ENCODE measurements around the gene HPSE2.

The HPSE2 gene

DNA sequence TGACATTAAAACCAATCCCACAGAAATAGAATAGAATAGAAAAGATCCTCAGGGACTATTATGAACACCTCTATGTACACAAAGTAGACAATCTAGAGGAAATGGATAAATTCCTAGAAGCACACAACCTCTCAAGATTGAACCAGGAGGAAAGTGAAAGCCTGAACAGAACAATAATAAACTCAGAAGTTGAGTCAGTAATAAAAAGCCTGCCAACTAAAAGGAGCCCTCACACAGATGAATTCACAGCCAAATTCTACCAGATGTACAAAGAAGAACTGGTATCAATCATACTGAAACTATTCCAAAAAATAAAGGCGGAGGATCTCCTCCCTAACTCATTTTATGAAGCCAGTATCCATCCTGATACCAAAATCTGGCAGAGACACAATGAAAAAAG is 568.6 kb downstream of the HPSE2 start:
- DNase-seq: no peak

DNA sequence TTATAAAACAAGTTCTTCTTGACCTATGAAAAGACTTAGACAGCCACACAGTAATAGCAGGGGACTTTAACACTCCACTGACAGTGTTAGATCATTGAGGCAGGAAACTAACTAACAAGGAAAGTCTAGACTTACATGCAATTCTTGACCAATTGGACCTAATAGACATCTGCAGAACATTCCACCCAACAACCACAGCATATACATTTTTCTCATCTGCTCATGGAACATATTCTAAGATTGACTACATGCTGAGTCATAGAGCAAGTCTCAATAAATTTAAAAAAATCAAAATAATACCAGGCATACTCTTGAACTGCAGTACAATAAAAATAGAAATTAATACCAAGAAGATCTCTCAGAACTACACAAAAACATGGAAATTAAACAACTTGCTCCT is 569.4 kb downstream of the HPSE2 start:
- DNase-seq: no peak

DNA sequence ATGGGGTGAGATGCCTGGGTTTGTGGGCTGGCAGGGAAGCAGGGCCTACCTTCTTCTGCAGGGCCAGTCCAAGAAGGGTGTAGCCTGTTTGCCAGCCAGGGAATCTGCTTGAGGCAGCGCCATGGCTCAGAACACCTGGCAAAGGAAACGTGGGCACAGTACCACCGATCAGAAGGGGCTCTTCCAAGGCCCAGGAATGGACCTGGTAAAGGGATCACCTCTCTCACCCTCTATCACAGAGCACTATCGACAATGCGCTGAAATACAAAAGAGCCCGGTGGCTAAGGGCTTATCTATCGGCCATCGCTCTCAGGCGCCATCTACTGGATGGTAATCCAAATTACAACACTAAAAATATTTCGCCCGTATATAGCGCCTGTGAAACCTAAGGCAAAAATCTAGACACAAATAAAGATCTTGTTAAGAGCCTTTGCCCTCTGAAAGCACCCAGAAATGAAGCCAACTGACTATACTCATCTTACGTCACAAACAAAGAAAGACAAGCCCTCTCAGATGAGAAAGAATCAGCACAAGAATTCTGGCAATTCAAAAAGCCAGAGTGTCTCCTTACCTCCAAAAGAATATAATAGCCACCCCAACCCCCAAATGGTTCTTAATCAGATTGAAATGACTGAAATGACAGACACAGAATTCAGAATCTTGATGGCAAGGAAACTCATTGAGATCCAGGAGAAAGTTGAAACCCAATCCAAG is 571.2 kb downstream of the HPSE2 start:
- peak in 4 of 5 donors; percentile 3 to 38 (median 10) for DNase-seq

DNA sequence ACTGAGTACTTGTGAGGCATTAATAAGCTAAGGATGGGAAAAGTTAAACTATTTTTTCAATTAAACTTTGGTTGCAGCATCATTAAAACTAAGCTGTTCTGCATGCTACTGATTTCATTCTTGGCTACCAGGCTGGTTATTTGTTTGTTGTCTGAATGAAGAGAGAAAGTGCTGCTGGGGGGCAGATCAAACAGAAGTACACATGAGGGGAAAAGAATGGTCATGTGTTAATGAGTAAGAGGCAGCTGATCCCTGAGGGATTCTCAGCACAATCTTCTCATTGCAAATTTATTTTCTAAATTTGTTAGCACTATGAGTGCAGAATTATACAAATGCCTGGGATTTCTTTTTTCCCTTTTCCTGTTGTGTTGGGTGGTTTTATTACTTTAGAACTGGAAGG is 575.7 kb downstream of the HPSE2 start:
- no peak for DNase-seq

DNA sequence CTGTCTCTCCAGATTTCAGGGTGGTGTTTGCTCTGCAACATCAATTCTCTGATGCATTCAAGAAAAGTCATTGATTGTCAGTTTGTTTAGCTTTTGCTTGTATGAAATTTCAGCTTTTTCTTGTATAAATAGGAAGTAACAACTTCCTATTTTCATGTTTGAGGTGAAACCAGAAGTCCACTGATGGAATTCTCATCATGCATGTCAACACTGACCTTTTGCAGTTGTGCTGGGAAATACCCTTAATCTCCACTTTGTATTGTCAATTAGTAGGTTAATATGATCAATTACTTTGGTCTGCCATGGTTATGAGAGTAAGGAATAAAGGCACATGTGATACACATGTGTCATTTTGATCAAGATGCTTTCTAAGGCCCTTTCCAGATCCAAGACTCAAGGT is 580.2 kb downstream of the HPSE2 start:
- DNase-seq: no peak

DNA sequence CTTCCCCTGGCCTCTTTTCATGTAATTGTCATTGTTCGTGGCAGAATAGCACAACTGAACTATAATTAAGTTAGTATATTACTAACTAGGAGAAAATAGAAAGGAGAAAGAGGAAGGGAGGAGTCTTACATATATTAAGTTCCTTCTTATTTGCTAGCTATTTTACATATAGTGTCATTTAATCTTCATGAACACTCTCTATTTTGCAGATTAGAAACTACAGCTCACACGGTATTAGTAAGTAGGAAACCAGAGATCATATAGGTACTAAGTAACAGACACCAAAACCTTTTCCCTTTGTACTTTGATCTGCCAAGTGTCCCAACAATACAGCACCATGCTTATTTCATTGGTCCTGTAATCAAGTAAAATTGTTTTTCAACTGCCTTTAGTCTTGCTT is 586.5 kb downstream of the HPSE2 start:
- no peak for DNase-seq

DNA sequence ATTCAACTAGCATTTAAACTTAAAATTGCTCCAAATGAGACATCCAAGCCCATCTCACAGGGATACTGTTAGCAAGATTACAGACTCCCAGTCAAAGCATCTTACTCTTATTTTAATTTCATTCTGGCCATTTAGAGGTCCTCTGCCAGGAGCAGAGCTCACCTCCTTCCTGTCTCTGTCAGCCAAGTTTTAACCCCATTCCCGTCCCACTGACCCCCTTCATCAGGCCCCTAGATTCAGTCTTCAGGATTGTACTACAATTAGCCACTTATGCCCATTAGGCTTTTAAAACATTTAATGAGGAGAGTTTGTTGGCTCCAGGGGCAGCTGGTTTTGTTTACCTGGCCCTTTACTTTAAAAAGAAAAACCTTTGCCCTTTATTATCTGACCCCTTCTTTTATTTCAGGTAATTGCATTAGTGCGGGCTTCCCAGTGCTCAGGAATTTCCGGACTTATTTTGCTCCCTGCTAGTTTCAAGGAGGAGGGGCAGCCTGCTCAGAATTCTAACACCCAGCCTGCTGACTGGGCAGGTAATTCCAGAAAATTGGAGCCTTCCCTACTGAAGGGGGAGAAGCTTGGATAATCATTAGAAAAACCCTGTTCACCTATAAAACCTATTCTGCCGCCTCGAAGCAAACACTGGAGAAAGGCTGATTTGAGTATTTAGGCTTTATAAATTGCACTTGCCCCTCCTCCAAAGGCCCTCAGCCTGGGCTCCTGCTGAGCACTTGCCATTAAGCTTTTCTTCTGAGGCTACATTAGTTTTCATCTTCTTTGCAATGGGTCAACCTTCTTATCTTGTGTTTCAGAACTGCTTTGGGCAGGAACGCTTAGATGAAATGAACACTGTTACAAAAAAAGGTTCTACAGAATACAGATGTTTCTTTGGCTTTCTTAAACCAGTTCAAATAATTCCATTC is 588.4 kb downstream of the HPSE2 start:
- no peak for DNase-seq

DNA sequence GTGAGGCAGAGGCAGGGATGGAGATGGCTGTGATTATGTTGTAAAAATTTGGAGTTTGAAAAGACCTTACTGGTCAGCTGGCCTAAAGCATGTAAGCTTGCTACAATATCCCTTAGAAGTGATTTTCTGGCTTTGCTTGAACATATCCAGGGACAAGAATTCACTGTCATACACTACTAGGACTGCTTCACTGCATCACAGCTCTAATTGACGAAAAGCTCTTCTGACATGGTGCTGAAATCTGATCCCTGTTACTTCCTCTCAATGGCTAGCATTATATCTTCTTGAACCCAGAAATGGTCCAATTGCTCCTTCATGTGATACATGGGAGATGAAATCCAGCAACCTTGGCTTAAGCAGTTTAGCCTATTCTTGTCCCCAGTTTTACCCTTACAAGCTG is 591.2 kb downstream of the HPSE2 start:
- DNase-seq: no peak

DNA sequence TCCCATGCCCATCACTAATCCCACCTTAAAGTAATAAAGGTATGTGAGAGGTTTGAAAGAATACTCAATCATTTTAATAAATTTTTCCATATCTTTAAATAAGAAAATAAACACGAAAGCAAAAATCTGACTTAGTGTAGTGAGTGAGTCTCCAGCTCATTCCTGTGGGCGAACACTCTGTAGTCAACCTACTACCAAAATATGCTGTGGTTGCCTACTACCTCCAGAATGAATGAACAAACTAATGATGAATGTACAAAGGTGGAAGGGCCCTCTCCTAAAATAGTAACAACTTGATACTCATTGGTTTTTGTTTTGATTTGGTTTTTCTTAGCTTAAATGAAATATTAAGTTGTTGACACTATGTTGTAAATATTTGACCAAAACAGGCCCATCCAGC is 593.4 kb downstream of the HPSE2 start:
- DNase-seq: no peak

DNA sequence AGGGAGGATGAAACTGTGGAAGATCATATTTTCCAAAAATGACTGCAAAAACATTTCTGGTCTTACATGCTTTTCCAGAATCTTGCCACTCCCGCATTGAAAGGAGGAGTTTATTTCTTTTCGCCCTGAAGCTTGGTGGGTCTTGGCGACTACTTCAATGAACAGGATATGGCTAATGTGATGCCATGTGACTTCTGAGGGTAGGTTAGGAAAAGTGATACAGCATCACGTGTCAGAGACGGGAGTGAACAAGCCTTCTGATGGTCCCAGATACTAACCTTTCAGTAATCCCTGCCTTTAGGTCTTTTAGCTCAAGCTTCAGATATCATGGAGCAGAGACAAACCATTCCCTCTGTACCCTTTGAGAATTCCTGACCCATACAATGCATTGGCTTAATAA is 596.7 kb downstream of the HPSE2 start:
- DNase-seq: no peak

DNA sequence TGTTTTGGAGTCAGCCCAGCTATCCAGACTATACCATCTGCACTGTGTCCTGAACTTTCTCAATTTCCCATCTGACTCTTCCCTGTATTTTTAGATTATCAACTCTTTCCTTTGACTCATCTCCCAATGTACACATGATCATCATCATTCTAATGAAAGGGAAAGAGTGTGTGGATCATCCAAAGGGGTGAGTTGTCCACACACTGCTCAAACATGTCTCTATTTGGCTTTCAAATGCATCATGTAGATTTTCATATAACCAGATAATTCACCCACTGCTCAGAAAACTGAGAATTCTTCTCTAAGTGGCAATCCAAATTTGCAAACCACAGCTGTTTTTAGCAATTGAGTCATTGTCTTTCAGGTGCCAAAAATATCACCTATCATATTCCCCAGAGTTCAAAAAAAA is 598.7 kb downstream of the HPSE2 start:
- no peak for DNase-seq

DNA sequence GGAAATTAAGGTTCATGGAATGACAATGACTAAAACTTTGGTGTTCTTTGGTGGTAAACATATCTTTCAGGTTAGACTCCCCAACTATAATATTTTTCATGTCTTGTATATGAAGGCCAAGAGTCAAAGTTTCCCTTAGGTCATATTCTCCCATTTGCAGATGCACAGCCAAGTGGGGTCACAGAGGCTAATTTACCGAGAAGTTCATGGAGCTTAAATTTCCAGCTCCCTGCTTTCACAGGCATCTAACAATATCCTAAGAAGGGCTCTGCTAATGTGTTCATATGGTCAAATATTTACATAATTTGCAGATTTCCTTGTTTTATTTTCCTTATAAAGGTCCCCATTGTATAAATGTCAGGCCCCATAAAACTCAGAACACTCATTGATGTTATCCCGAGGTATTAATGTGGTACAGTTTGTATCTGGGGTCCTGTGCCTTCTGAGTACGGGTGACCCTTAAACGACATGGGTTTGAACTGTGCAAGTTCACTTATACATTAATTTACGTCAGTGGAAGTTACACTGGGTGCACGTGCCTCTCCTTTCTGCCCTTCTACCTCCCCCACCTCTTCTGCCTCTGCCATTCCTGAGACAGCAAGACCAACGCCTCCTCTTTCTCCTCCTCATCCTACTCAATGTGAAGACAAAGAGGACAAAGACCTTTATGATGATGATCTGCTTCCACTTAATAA is 603.0 kb downstream of the HPSE2 start:
- no peak for DNase-seq

DNA sequence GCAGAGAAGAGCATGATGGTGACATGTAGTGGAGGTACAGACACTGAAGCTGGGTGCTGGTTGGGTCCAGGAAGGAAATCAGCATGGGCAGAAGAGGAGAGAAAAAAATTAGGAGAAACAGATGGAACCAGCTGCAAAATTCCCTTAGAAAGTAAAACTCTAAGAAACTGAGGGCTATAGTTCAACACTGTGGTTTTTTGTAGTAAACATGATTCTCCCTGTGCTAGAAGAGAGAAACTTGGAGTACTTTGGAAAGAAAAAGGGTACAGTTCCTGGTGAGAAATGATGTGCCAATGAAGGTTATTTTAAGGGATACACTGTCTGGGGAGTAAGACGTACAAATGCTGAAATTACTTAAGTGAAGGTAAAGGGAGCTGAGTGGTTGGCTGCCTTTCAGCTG is 607.4 kb downstream of the HPSE2 start:
- DNase-seq: no peak

DNA sequence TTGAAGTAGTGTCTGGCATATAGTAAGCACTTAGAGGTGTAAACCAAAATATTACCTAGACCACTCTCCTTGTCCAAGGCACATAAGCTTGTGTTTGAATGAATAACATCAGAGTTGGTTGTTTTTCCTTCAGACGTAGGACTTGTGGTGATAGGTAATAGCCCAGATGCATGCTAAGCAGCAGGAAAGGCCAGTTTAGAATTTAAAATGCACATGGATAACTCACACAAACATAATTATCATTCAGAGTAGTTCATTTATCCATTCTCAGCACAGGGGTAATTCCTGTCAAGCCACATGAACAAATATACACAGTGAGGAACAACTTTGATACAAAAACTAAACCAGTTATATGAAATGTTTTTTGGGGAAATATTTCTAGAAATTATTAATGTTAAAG is 607.9 kb downstream of the HPSE2 start:
- no peak for DNase-seq

DNA sequence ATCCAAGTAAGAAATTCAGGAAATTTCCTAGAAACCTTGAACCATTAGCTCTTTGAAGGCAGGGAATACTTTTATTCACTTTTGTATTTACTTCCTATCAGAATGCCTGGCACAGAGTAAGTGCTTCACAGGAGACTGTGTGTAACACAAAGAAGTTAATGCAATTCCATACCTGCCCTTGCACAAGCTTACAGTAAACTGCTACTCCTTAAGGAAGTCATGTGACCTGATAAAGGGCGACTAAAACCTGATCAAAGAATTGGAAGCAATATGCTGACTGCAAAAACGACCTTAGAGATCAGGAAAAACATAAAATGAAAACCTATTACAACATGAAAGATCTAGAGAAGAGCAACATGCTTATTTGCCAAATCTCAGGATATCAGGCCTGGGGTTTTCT is 610.7 kb downstream of the HPSE2 start:
- DNase-seq: no peak

DNA sequence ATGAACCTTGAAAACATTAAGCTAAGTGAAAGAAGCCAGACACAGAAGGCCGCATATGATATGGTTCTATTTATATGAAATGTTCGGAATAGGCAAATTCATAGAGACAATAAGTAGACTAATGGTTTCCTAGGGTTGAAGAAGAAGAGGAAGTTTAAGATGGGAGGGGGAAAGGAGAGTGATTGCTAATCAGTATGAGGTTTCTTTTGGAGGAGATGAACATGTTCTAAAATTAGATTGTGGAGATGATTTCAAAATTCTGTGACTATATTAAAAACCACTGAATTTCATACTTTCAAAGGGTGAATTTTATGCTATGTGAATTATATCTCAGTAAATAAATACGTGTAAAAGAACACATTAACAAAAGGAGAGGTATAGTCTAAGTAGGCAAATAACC is 612.5 kb downstream of the HPSE2 start:
- no peak for DNase-seq

DNA sequence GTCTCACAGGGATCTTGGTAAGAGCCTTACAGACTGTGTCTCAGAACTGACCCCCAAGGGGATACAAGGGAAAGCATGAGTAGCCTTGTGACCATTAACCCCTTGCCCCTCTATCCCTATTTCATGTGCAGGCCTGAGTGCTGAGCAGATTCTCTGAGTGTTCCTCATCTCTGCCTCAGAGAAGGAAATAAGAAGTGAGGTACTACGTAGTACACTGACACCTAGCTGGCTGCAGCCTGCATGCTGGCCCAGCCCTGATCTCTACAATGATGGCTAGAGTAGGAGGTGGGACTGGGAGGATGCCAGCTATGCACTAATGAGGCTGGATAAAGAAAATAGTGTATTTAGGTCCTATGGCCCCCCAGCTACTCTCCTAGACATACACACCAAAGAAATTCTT is 614.0 kb downstream of the HPSE2 start:
- no peak for DNase-seq

DNA sequence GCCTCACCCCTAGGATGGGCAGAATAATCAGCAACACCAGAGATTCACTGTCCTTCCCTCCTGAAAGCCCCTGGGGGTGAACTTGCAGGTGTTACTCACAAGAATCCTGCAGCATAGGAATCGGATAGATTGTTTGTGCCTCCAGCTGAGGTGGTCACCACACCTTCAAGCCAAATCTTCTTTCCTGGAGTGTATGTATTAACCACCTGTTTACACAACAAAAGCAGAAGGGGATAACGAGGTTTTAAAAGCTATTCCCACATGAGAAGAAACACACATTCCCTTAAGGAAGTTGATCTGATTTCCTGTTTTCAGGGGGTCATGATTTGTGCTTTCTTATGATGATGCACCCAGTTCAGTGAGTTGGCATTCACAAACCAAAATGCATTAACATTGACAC is 615.1 kb downstream of the HPSE2 start:
- no peak for DNase-seq

DNA sequence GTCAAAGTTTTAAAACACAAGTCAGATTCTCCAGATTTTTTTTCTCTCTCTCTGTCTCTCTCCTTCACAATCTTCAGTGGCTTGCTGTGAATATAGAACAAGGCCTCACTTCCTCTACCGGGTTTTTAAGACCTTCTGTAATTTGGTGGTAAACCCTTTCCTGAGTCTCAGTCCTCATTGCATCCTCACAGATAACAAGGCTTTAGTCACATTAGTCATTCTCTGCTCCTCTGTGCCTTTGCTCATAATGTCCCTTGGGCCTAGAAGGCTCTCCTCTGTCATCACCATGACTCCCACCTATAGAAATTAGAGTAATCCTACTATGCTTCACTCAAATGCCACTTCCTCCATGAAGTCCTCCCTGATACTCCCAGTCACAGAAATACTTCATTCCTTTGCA is 616.2 kb downstream of the HPSE2 start:
- peak in 1 of 5 donors; percentile 1 for DNase-seq

DNA sequence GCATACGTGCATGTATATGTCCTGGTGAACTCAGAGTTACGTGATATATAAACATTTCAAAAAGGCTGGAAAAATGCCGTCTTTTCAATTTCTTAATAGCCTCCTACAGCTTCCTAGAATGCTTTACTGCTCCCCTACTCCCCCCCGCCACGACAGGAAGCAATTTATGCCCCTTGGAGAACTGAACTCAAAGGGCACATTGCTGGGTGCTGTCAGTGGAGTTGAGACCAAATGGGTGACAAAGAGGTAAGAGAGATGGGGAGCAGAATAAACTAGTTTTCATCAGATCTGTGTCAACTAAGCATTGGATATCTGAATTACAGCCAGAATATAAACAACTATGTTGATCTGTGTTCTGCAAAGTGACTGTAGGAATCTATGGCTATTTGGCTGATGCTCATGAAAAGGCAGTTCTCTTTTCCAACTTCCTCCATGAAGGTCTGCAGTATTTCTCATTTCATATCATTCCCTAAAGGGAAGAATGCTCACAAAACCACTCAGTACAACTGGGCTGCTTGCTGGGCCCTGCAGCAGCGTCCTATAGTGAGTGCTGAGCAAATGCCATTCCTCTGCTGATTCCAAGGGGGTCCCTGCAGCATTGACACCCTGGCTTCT is 617.6 kb downstream of the HPSE2 start:
- no peak for DNase-seq

DNA sequence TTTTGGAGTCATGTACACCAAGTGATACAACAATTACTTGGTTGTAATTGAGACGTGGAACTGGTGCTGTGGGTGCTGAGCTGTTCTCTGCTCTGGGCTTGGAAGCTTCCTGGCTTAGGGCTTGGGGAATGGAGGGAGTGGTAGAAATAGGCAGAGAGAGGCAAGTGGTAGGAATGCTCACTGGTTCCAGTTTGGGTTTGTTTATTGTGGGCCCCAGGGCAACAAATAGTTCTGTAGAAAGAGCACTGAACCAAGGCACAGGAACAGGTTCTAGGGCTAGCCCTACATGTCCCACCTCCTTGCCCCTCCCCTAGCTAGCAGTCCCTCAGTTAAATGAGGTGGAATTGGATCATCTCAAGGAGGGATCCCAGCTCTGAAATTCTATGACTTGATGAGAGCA is 622.2 kb downstream of the HPSE2 start:
- DNase-seq: no peak

DNA sequence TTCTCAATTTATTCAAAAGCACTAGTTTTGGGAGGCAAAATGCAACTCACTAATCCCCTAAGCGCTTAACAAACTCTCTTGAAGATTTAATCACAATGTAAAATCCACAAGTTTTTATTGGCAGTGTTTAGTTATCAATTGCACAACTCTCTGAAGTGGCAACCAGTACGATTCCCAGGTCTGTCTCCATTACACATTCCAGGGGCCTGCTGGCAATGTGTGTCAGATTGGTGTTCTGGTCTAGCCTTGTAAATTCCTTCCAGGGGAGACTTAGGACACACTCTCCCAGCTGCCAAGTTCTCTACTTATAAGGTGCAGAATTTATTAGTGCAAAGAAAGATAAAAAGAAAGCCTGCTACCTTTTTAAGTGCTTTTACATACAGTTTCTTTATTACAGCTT is 624.2 kb downstream of the HPSE2 start:
- DNase-seq: no peak

DNA sequence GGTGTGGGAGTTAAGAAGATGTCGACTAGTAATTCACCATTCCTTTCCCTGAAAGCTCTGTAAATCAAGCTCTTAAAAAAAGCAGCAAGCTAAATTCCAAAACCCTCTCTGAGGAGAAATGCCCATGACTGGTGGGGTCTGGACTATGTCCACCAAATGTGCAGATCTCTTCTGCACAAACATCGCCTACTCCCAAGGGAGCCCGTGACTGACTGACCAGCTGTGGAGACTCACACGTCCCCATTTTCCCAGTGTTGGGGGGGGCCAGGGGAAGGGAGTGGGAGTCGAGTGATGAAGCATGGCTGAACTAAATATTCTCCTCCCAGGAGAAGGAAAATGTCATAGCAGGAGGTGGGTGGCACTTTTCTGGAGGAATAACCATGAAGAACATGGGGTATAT is 624.8 kb downstream of the HPSE2 start:
- DNase-seq: no peak
